Type B pancreatic cell (in vitro differentiated cells): Measurements from ENCODE around the gene ATP10B. TPM values are rescaled to one million over a fixed set of nuclear protein-coding genes. Genes with fewer than 3 reads are reported as not detected.

Experiments used
- DNase-seq: peaks from one replicate; pipeline ENCODE4 v3.0.0; 2021; ENCODE audit warnings: mixed read lengths; ENCODE audit not compliant: unreplicated experiment; ENCODE audit errors: extremely low spot score
- H3K27ac Mint-ChIP-seq: 2 replicates; pipeline ENCODE4 v1.8.0; 2021; ENCODE audit warnings: mild to moderate bottlenecking, mixed read lengths
- H3K27me3 Mint-ChIP-seq: 2 replicates; pipeline ENCODE4 v1.8.0; 2021; ENCODE audit warnings: mixed read lengths
- H3K36me3 Mint-ChIP-seq: 2 replicates; pipeline ENCODE4 v1.8.0; 2021; ENCODE audit warnings: mixed read lengths
- H3K4me1 Mint-ChIP-seq: one replicate; pipeline ENCODE4 v1.8.0; 2021; ENCODE audit warnings: mixed read lengths; ENCODE audit not compliant: unreplicated experiment
- H3K4me3 Mint-ChIP-seq: 2 replicates; pipeline ENCODE4 v1.8.0; 2021; ENCODE audit warnings: mild to moderate bottlenecking, mixed read lengths
- H3K9me3 Mint-ChIP-seq: 2 replicates; pipeline ENCODE4 v1.8.0; 2021; ENCODE audit warnings: mixed read lengths
- CTCF ChIP-seq: fragments of 200-600 bp; sonication (generic); conservative IDR thresholded peaks from 2 replicates; pipeline ENCODE4 v1.5.0; 2021; ENCODE audit warnings: antibody characterized with exemption, mild to moderate bottlenecking
- total RNA-seq: library from RNA; stranded (reverse); gene quantifications from 2 replicates; pipeline ENCODE4 v1.2.1, GENCODE V29; 2021; ENCODE audit warnings: low replicate concordance

The ATP10B gene
- total RNA-seq, 1 donor from 2014 or later, result 4.0 TPM

- peak overlapping the region; percentile 3 for H3K27ac Mint-ChIP-seq
- peaks cover 7% of the 10 kb centered on the region for H3K27me3 Mint-ChIP-seq
- H3K4me1 Mint-ChIP-seq, result no peaks in the 10 kb centered on the region
- no peak for DNase-seq
- H3K4me3 Mint-ChIP-seq, result no peak overlapping the region
- no peak for TF ChIP-seq CTCF
- H3K36me3 Mint-ChIP-seq, result no peaks in the 10 kb centered on the region
- no peaks in the 10 kb centered on the region for H3K9me3 Mint-ChIP-seq
These were observed 217.0 kb downstream of the ATP10B start for GRCh38 chr5:160635046-160635445.

DNA sequence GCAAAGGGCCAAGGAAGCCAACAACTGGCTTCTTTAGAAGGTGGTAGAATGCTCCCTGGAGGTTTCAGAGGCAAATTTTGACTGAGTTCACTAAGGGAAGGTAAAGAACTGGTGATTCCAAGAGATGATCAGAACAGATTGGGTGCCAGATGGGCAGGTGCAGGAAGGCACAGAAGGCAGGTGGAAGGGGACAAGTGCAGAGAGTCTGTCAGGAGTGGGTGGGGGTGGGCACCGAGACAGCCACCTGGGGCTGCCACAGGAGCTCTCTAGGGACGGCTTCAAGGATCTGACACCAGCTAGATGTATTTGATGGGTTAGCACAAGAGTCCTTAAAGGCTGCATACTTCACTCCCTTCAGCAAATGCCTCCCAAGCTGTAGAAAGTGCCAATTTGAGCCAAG is 223.0 kb downstream of the ATP10B start:
- no peaks in the 10 kb centered on the region for H3K9me3 Mint-ChIP-seq
- no peaks in the 10 kb centered on the region for H3K4me1 Mint-ChIP-seq
- H3K27ac Mint-ChIP-seq, result no peak overlapping the region
- no peak for DNase-seq
- no peak for TF ChIP-seq CTCF
- no peak overlapping the region for H3K4me3 Mint-ChIP-seq
- H3K36me3 Mint-ChIP-seq, result no peaks in the 10 kb centered on the region
- peaks cover 14% of the 10 kb centered on the region for H3K27me3 Mint-ChIP-seq

- no peak for TF ChIP-seq CTCF
- no peaks in the 10 kb centered on the region for H3K36me3 Mint-ChIP-seq
- H3K27ac Mint-ChIP-seq, result no peak overlapping the region
- no peaks in the 10 kb centered on the region for H3K4me1 Mint-ChIP-seq
- no peaks in the 10 kb centered on the region for H3K9me3 Mint-ChIP-seq
- DNase-seq, result no peak
- H3K27me3 Mint-ChIP-seq, result peaks cover 14% of the 10 kb centered on the region
- no peak overlapping the region for H3K4me3 Mint-ChIP-seq
These were observed 223.4 kb downstream of the ATP10B start for GRCh38 chr5:160628619-160628968.

DNA sequence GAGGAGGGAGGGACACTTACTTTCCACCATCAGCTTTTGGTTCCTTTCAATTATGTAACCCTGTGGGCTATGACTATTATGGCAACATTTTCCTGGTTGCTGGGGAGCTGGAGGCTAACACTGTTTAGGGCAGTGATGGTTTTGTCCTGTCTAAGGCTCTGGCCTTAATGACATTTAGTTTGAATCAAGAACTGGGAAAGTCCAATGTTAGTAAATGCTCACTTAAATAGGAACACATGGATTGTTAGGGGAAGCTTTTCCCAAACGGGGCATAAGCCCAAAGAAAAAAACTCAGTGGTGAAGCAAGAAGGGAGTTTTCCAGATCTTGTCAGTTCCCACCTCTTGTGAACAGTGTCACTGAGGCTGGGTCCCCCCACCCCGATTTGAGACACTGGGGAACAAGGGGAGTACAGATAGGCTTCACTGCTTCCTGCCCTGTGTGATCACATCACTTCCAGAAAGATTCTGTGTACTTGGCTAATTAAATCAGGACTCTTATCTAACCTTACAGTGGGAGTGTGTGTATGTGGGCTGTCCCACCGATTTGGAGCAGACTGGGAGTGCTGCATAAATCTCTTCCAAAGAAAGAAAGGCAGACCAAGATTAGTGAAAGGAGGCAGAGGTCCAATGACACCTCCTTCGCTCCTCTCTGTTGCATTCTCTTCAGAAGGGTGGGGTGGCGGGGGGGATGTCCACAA is 223.9 kb downstream of the ATP10B start:
- H3K27me3 Mint-ChIP-seq, result peaks cover 15% of the 10 kb centered on the region
- no peak overlapping the region for H3K4me3 Mint-ChIP-seq
- no peaks in the 10 kb centered on the region for H3K9me3 Mint-ChIP-seq
- TF ChIP-seq CTCF, result no peak
- no peaks in the 10 kb centered on the region for H3K4me1 Mint-ChIP-seq
- no peaks in the 10 kb centered on the region for H3K36me3 Mint-ChIP-seq
- no peak for DNase-seq
- no peak overlapping the region for H3K27ac Mint-ChIP-seq

DNA sequence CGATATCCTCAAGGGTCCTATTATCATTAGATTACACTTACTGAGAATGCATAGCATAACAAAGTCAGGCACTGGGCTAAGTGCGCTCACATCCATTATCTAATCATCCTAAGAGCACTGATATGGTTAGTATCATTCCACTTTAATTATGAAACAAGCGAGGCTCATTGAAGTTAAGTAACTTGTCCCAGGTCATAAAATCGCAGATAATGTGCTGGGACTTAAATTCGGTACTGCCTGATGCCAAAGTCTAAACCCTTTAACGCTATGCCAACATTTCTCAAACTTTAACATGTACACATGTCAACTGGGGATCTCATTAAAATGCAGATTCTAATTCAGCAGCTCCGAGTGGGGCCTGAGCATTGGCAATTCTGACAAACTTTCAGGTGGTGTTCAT is 225.7 kb downstream of the ATP10B start:
- TF ChIP-seq CTCF, result no peak
- Mint-ChIP-seq H3K27ac (no peak overlapping the region), H3K27me3 (peaks cover 26% of the 10 kb centered on the region), H3K9me3 (no peaks in the 10 kb centered on the region), H3K36me3 (peaks cover 4% of the 10 kb centered on the region), H3K4me1 (no peaks in the 10 kb centered on the region), H3K4me3 (no peak overlapping the region)
- DNase-seq, result no peak

DNA sequence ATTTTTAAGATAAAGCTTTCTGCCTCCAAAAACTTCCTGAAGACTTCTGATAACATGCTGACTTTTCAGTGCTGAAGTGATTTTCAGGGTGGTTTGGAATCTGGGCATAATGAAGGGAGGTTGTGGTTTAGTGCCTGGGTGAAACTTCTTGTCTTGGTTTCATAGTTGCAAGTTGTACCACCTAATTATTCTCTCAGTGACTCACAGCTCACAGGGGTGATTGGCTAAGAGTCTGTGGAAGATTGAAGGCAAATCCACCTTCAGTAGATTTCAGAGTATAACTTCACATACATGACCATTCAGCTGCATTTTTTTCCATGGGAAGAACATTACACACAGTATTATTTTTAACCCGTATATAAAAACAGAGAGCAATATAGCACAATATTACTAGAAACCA is 230.5 kb downstream of the ATP10B start:
- Mint-ChIP-seq H3K9me3 (no peaks in the 10 kb centered on the region), H3K27ac (no peak overlapping the region), H3K36me3 (peaks cover 4% of the 10 kb centered on the region), H3K4me3 (no peak overlapping the region), H3K27me3 (peaks cover 20% of the 10 kb centered on the region), H3K4me1 (no peaks in the 10 kb centered on the region)
- no peak for TF ChIP-seq CTCF
- DNase-seq, result no peak
